HepG2 (cell line): ENCODE results near the gene RNF113A. TPM values are rescaled to one million over a fixed set of nuclear protein-coding genes. Genes with fewer than 3 reads are reported as not detected.

Experiments
- ERF ChIP-seq: IDR thresholded peaks from 2 replicates; pipeline ENCODE4 v1.6.1; 2018; ENCODE audit warnings: missing biosample characterization, missing genetic modification reagents
- HOXA3 ChIP-seq: sonication (generic); formaldehyde crosslinking; IDR thresholded peaks from 2 replicates; pipeline ENCODE4 v1.5.0; 2020; ENCODE audit warnings: missing genetic modification reagents
- MEF2D ChIP-seq: sonication (generic); formaldehyde crosslinking; IDR thresholded peaks from 2 replicates; pipeline ENCODE4 v1.5.1; 2020; ENCODE audit warnings: mild to moderate bottlenecking, missing genetic modification reagents
- MTA1 ChIP-seq: sonication (generic); formaldehyde crosslinking; IDR thresholded peaks from 2 replicates; pipeline ENCODE4 v1.4.0; 2020; ENCODE audit warnings: missing genetic modification reagents, mild to moderate bottlenecking, borderline replicate concordance
- NFYB ChIP-seq: sonication (generic); formaldehyde crosslinking; IDR thresholded peaks from 2 replicates; pipeline ENCODE4 v1.4.0; 2020; ENCODE audit warnings: missing genetic modification reagents
- NPAS2 ChIP-seq: sonication (generic); formaldehyde crosslinking; IDR thresholded peaks from 2 replicates; pipeline ENCODE4 v1.8.0; 2022; ENCODE audit warnings: mild to moderate bottlenecking, missing genetic modification reagents, borderline replicate concordance
- NR2C2 ChIP-seq: sonication (generic); formaldehyde crosslinking; IDR thresholded peaks from 2 replicates; pipeline ENCODE4 v1.4.0; 2020; ENCODE audit warnings: missing genetic modification reagents, mild to moderate bottlenecking, moderate library complexity, borderline replicate concordance
- PHF21A ChIP-seq: sonication (generic); formaldehyde crosslinking; IDR thresholded peaks from 2 replicates; pipeline ENCODE4 v1.5.0; 2020; ENCODE audit warnings: mild to moderate bottlenecking, missing genetic modification reagents
- SMAD3 ChIP-seq: sonication (generic); formaldehyde crosslinking; IDR thresholded peaks from 2 replicates; pipeline ENCODE4 v1.4.0; 2020; ENCODE audit warnings: missing genetic modification reagents
- SP4 ChIP-seq: sonication (generic); formaldehyde crosslinking; IDR thresholded peaks from 2 replicates; pipeline ENCODE4 v1.8.1; 2023; ENCODE audit warnings: mild to moderate bottlenecking, missing genetic modification reagents
- TEF ChIP-seq: sonication (generic); formaldehyde crosslinking; IDR thresholded peaks from 2 replicates; pipeline ENCODE4 v1.5.0; 2020; ENCODE audit warnings: missing genetic modification reagents
- THAP11 ChIP-seq: IDR thresholded peaks from 2 replicates; pipeline ENCODE4 v1.6.1; 2016; ENCODE audit warnings: missing biosample characterization, missing genetic modification reagents
- TOPORS ChIP-seq: sonication (generic); formaldehyde crosslinking; IDR thresholded peaks from 2 replicates; pipeline ENCODE4 v1.8.0; 2023; ENCODE audit warnings: mild to moderate bottlenecking, missing genetic modification reagents
- ZGPAT ChIP-seq: IDR thresholded peaks from 2 replicates; pipeline ENCODE4 v1.6.1; 2016; ENCODE audit warnings: mild to moderate bottlenecking
- ZNF350 ChIP-seq: sonication (generic); formaldehyde crosslinking; IDR thresholded peaks from 2 replicates; pipeline ENCODE4 v1.4.0; 2020; ENCODE audit warnings: mild to moderate bottlenecking, low read depth, missing genetic modification reagents, borderline replicate concordance
- ZNF605 ChIP-seq: sonication (generic); formaldehyde crosslinking; IDR thresholded peaks from 2 replicates; pipeline ENCODE4 v1.8.0; 2022; ENCODE audit warnings: mild to moderate bottlenecking, missing genetic modification reagents
- ZNF749 ChIP-seq: sonication (generic); formaldehyde crosslinking; IDR thresholded peaks from 2 replicates; pipeline ENCODE4 v1.8.0; 2022; ENCODE audit warnings: mild to moderate bottlenecking, missing genetic modification reagents, moderate library complexity, borderline replicate concordance
- polyA plus RNA-seq, 8 experiments: library from polyadenylated mRNA; depleted of rRNA in 3 of 8; stranded (reverse) in 7 of 8; unstranded in 1 of 8; fragments of >200 nt; fragmentation: Illumina TruSeq in 4 of 8; extraction: Trizol in 4 of 8; gene quantifications; 2 replicates each; pipeline versions ENCODE4 v1.2.1 to v1.2.3, GENCODE V29; 2011 to 2016; ENCODE audit warnings: low read depth in 4 of 8, missing spikeins in 1 of 8, mixed read lengths in 1 of 8; ENCODE audit not compliant: insufficient read depth in 1 of 8
- total RNA-seq, 5 experiments: library from RNA; depleted of rRNA; stranded (reverse); fragments of >200 nt; fragmentation: Illumina TruSeq; extraction: Trizol; gene quantifications; 2 replicates each; pipeline ENCODE4 v1.2.3, GENCODE V29; 2016; ENCODE audit warnings: low read depth in 1 of 5

RNF113A gene
- total and polyA plus RNA-seq, 2 of the 13 experiments (the other 11 are each of a cell fraction or from before 2014, with no cell fraction given): 14.0 to 15.4 TPM

- TF ChIP-seq TOPORS (CRISPR knock-in tag): no peak
- TF ChIP-seq TEF (CRISPR knock-in tag): no peak
- TF ChIP-seq NR2C2 (CRISPR knock-in tag): peak; percentile 67
- TF ChIP-seq ZNF605 (CRISPR knock-in tag): 0 out of 2 replicates have a peak, but pooled peaks have one; percentile 39
- TF ChIP-seq HOXA3 (CRISPR knock-in tag): peak; percentile 85
- TF ChIP-seq NFYB: peak; percentile 79
- no peak for TF ChIP-seq MEF2D (CRISPR knock-in tag)
- no peak for TF ChIP-seq ZGPAT (CRISPR knock-in tag)
- no peak for TF ChIP-seq NPAS2 (CRISPR knock-in tag)
- TF ChIP-seq ERF (CRISPR knock-in tag): 0 out of 2 replicates have a peak, but pooled peaks have one; percentile 14
- TF ChIP-seq MTA1: no peak
- no peak for TF ChIP-seq SP4 (CRISPR knock-in tag)
- peak; percentile 60; the same call in 1 of the 2 replicates for TF ChIP-seq ZNF350 (CRISPR knock-in tag)
- TF ChIP-seq THAP11: peak; percentile 98
- TF ChIP-seq ZNF749 (CRISPR knock-in tag): no peak
- no peak for TF ChIP-seq SMAD3
- TF ChIP-seq PHF21A (CRISPR knock-in tag): 0 out of 2 replicates have a peak, but pooled peaks have one; percentile 53
Measured at GRCh38 chrX:119852382-119853353, 18.9 kb downstream of the RNF113A start, which contains the start of gene UPF3B (continued).
